H9 (cell line): ENCODE data around the gene EIF2AK2. TPM values are rescaled to one million over a fixed set of nuclear protein-coding genes. Genes with fewer than 3 reads are reported as not detected.

Experiments used
- DNase-seq: peaks from one replicate; pipeline ENCODE4 v3.0.0-alpha.2; 2017
- H2AFZ ChIP-seq: one replicate; pipeline ENCODE4 v1.6.1; 2013; ENCODE audit warnings: mild to moderate bottlenecking, low read length, control low read depth, moderate library complexity
- H2AK5ac ChIP-seq: 2 replicates; pipeline ENCODE4 v1.6.1; 2013; ENCODE audit warnings: low read length, control low read depth, mixed read lengths; ENCODE audit not compliant: insufficient read length
- H2BK120ac ChIP-seq: one replicate; pipeline ENCODE4 v1.6.1; 2013; ENCODE audit warnings: low read depth, mild to moderate bottlenecking, low read length, control low read depth, inconsistent platforms; ENCODE audit not compliant: poor library complexity, severe bottlenecking
- H2BK12ac ChIP-seq: 2 replicates; pipeline ENCODE4 v1.6.1; 2013; ENCODE audit warnings: low read length, control low read depth, mixed read lengths, low read depth; ENCODE audit not compliant: insufficient read length
- H2BK15ac ChIP-seq: 2 replicates; pipeline ENCODE4 v1.6.1; 2013; ENCODE audit warnings: low read depth, low read length, control low read depth
- H2BK20ac ChIP-seq: one replicate; pipeline ENCODE4 v1.6.1; 2013; ENCODE audit warnings: low read depth, mild to moderate bottlenecking, low read length, control low read depth, inconsistent platforms; ENCODE audit not compliant: poor library complexity, severe bottlenecking
- H2BK5ac ChIP-seq: 2 replicates; pipeline ENCODE4 v1.6.1; 2013; ENCODE audit warnings: low read length, control low read depth, mixed read lengths; ENCODE audit not compliant: insufficient read length
- H3K14ac ChIP-seq: 2 replicates; pipeline ENCODE4 v1.6.1; 2013; ENCODE audit warnings: low read length, control low read depth; ENCODE audit not compliant: insufficient read depth
- H3K18ac ChIP-seq: 2 replicates; pipeline ENCODE4 v1.6.1; 2013; ENCODE audit warnings: low read depth, mild to moderate bottlenecking, mixed read lengths, low read length, control low read depth; ENCODE audit not compliant: insufficient read length
- H3K23ac ChIP-seq: 2 replicates; pipeline ENCODE4 v1.6.1; 2013; ENCODE audit warnings: low read length, control low read depth, mixed read lengths, low read depth; ENCODE audit not compliant: insufficient read length
- H3K23me2 ChIP-seq: 2 replicates; pipeline ENCODE4 v1.6.1; 2013; ENCODE audit warnings: low read depth, mild to moderate bottlenecking, mixed read lengths, low read length, control low read depth; ENCODE audit not compliant: insufficient read length, poor library complexity, severe bottlenecking
- H3K27ac ChIP-seq: 2 replicates; pipeline ENCODE4 v1.5.1; 2013; ENCODE audit warnings: low read length, control low read depth, mixed read lengths, low read depth; ENCODE audit not compliant: insufficient read length
- H3K27me3 ChIP-seq: 2 replicates; pipeline ENCODE4 v1.6.1; 2013; ENCODE audit warnings: low read length, control low read depth, inconsistent platforms; ENCODE audit not compliant: insufficient read depth
- H3K4ac ChIP-seq: 2 replicates; pipeline ENCODE4 v1.6.1; 2013; ENCODE audit warnings: low read depth, mild to moderate bottlenecking, control low read depth, inconsistent platforms, low read length, moderate library complexity
- H3K4me1 ChIP-seq: 2 replicates; pipeline ENCODE4 v1.6.1; 2013; ENCODE audit warnings: low read length, control low read depth, inconsistent platforms; ENCODE audit not compliant: insufficient read depth
- H3K4me2 ChIP-seq: 2 replicates; pipeline ENCODE4 v1.6.1; 2013; ENCODE audit warnings: low read length, control low read depth, mixed read lengths; ENCODE audit not compliant: insufficient read length, insufficient read depth
- H3K56ac ChIP-seq: 2 replicates; pipeline ENCODE4 v1.6.1; 2013; ENCODE audit warnings: low read depth, mild to moderate bottlenecking, mixed read lengths, low read length, control low read depth; ENCODE audit not compliant: insufficient read length
- H3K79me1 ChIP-seq: 2 replicates; pipeline ENCODE4 v1.6.1; 2013; ENCODE audit warnings: low read depth, mild to moderate bottlenecking, moderate library complexity, low read length, control low read depth, inconsistent platforms; ENCODE audit not compliant: insufficient read depth, poor library complexity, severe bottlenecking
- H3K79me2 ChIP-seq: 2 replicates; pipeline ENCODE4 v1.6.1; 2013; ENCODE audit warnings: low read length, control low read depth, inconsistent platforms; ENCODE audit not compliant: insufficient read depth
- H3K9ac ChIP-seq: 2 replicates; pipeline ENCODE4 v1.6.1; 2013; ENCODE audit warnings: low read length, control low read depth, mixed read lengths; ENCODE audit not compliant: insufficient read length; ENCODE audit errors: extremely low read depth
- H3K9me3 ChIP-seq: one replicate; pipeline ENCODE4 v1.6.1; 2013; ENCODE audit warnings: low read depth, low read length, inconsistent platforms; ENCODE audit not compliant: control insufficient read depth
- H3T11ph ChIP-seq: one replicate; pipeline ENCODE4 v1.6.1; 2013; ENCODE audit warnings: mild to moderate bottlenecking, low read length, control low read depth, inconsistent platforms
- H4K20me1 ChIP-seq: one replicate; pipeline ENCODE4 v1.6.1; 2013; ENCODE audit not compliant: control insufficient read depth, insufficient read length, insufficient read depth
- H4K5ac ChIP-seq: 2 replicates; pipeline ENCODE4 v1.6.1; 2013; ENCODE audit warnings: low read depth, mild to moderate bottlenecking, mixed read lengths, low read length, control low read depth; ENCODE audit not compliant: insufficient read length
- H4K8ac ChIP-seq: replicated peaks from 2 replicates; pipeline ENCODE4 v1.6.1; 2013; ENCODE audit warnings: low read length, control low read depth, mixed read lengths, low read depth; ENCODE audit not compliant: insufficient read length
- H4K91ac ChIP-seq: 2 replicates; pipeline ENCODE4 v1.6.1; 2013; ENCODE audit warnings: low read depth, mild to moderate bottlenecking, moderate library complexity, mixed read lengths, low read length, control low read depth; ENCODE audit not compliant: insufficient read length
- H3K27ac Mint-ChIP-seq, 3 experiments: 2 replicates in 2 of 3; 3 replicates in 1 of 3; pipeline ENCODE4 v1.8.0; 2020 to 2021; ENCODE audit warnings: mixed read lengths in 3 of 3, mild to moderate bottlenecking in 1 of 3, moderate library complexity in 1 of 3
- H3K27me3 Mint-ChIP-seq: 2 replicates; pipeline ENCODE4 v1.8.0; 2021; ENCODE audit warnings: low read depth, mild to moderate bottlenecking, moderate library complexity, mixed read lengths
- H3K36me3 Mint-ChIP-seq, 3 experiments: 2 replicates in 2 of 3; 3 replicates in 1 of 3; pipeline ENCODE4 v1.8.0; 2020 to 2021; ENCODE audit warnings: low read depth in 3 of 3, mixed read lengths in 3 of 3; ENCODE audit not compliant: insufficient read depth in 1 of 3
- H3K4me1 Mint-ChIP-seq, 2 experiments: 2 replicates each; pipeline ENCODE4 v1.8.0; 2020; ENCODE audit warnings: mixed read lengths in 2 of 2
- H3K4me3 Mint-ChIP-seq, 2 experiments: 2 replicates in 1 of 2; 3 replicates in 1 of 2; pipeline ENCODE4 v1.8.0; 2020 to 2021; ENCODE audit warnings: mild to moderate bottlenecking in 2 of 2, mixed read lengths in 2 of 2, moderate library complexity in 1 of 2
- H3K9me3 Mint-ChIP-seq, 2 experiments: 2 replicates in 1 of 2; 3 replicates in 1 of 2; pipeline ENCODE4 v1.8.0; 2020; ENCODE audit warnings: mild to moderate bottlenecking in 2 of 2, mixed read lengths in 2 of 2, moderate library complexity in 1 of 2
- WGBS: extraction: QIAGEN DNeasy Blood & Tissue Kit; methylation state at CpG from one replicate; pipeline ENCODE4 v1.1.7; 2013; ENCODE audit warnings: missing lambda C conversion rate, low lambda C conversion rate, mixed read lengths; ENCODE audit not compliant: insufficient read length; ENCODE audit errors: extremely low coverage; 5-methylcytosine and 5-hydroxymethylcytosine counted together
- total RNA-seq: library from RNA; stranded (reverse); gene quantifications from 2 replicates; pipeline ENCODE4 v1.2.1, GENCODE V29; 2021
- TF ChIP-seq, protein P1 (sequence below): fragments of 200-600 bp; sonication (generic); conservative IDR thresholded peaks from 3 replicates; pipeline ENCODE4 v1.8.0; 2021; ENCODE audit warnings: antibody characterized with exemption, mild to moderate bottlenecking

Gene EIF2AK2
- total RNA-seq, 1 experiment from 2014 or later: 55.7 TPM

DNA sequence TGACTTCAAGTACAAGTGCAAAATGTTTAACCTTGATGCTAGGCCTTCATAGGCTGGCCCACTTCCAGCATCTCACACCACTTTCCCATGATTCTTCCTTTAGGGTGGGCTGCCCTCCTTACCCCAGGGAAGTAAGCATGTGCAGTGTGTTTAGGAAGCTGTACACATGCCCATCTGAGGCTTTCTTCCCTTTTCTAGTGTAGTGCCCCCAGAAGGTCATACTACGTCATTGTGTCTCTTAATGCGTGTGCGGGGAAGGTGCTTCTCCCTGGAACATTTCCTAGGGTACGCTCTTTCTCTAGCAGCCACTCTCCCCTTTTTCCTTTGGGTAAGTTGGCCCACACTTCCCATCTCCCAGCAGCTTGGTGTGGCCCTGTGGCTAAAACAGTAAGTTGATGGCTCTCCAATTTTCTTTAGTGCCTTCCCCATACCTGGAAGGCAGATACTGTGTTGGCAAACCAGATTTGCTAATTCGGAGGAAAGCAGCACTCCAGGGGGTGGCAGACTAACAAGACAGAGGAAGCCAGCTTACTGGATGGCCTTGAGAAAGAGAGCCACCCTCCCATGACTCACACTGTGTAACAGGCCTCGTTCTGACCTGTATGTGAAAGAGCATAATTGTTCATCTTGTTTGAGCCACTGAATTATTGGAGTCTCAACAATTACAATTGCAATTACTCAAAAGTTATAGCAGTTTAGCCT lies 32.8 kb upstream of the EIF2AK2 start:
- Histone ChIP-seq H2BK20ac (no peak overlapping the region), H3K4ac (no peak overlapping the region), H3K56ac (no peak overlapping the region), H2AK5ac (no peak overlapping the region), H3K4me1 (peaks cover 12% of the 10 kb centered on the region; the same call in 1 of the 2 replicates), H3K14ac (no peak overlapping the region), H4K91ac (no peak overlapping the region), H3K79me2 (no peaks in the 10 kb centered on the region), H3K4me2 (no peak overlapping the region), H3T11ph (no peak overlapping the region), H3K27me3 (no peaks in the 10 kb centered on the region), H4K5ac (no peak overlapping the region), H4K20me1 (no peaks in the 10 kb centered on the region), H3K9me3 (no peaks in the 10 kb centered on the region), H3K23ac (no peak overlapping the region), H2AFZ (no peak overlapping the region), H2BK5ac (no peak overlapping the region), H3K23me2 (no peaks in the 10 kb centered on the region), H2BK12ac (no peak overlapping the region), H2BK120ac (no peak overlapping the region), H3K18ac (no peak overlapping the region), H2BK15ac (no peak overlapping the region), H3K27ac (peak overlapping the region; percentile 28), H3K79me1 (no peaks in the 10 kb centered on the region), H3K9ac (no peak overlapping the region), H4K8ac (no peak overlapping the region)
- Mint-ChIP-seq H3K9me3 (no peaks in the 10 kb centered on the region), H3K27me3 (no peaks in the 10 kb centered on the region), H3K4me3 (0 out of 5 replicates have a peak overlapping the region, but pooled peaks of 1 of the 2 experiments have one; percentile 31), H3K27ac (peak overlapping the region; percentile 12 to 91 (median 85); a peak in 6 of 7 replicates), H3K4me1 (peaks cover 57 to 58% of the 10 kb centered on the region in 2 experiments), H3K36me3 (peaks cover 0 to 4% (median 0%) of the 10 kb centered on the region in 3 experiments; a peak in 1 of 7 replicates)
- DNase-seq: peak; percentile 82
- no CpG with 5 or more reads among the region's 6 CpGs for WGBS
- TF ChIP-seq, protein P1, sequence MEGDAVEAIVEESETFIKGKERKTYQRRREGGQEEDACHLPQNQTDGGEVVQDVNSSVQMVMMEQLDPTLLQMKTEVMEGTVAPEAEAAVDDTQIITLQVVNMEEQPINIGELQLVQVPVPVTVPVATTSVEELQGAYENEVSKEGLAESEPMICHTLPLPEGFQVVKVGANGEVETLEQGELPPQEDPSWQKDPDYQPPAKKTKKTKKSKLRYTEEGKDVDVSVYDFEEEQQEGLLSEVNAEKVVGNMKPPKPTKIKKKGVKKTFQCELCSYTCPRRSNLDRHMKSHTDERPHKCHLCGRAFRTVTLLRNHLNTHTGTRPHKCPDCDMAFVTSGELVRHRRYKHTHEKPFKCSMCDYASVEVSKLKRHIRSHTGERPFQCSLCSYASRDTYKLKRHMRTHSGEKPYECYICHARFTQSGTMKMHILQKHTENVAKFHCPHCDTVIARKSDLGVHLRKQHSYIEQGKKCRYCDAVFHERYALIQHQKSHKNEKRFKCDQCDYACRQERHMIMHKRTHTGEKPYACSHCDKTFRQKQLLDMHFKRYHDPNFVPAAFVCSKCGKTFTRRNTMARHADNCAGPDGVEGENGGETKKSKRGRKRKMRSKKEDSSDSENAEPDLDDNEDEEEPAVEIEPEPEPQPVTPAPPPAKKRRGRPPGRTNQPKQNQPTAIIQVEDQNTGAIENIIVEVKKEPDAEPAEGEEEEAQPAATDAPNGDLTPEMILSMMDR: peak; percentile 47; the same call in 1 of the 3 replicates
